Motor neuron (in vitro differentiated cells): Measurements from ENCODE around the gene DDX24. TPM values are rescaled to one million over a fixed set of nuclear protein-coding genes. Genes with fewer than 3 reads are reported as not detected.

ENCODE experiments used
- ATAC-seq, 8 experiments: fragments of 200-7000 bp; cut with Tn5 transposase; replicated peaks in 6 of 8; 2 replicates each; pipeline ENCODE4 v1.8.0; 2021; ENCODE audit warnings: mild to moderate bottlenecking in 8 of 8, moderate library complexity in 8 of 8
- H3K27ac ChIP-seq, 2 donors: fragments of 250-450 bp; sonication (Bioruptor Pico); 2 replicates each; pipeline ENCODE4 v1.9.0; 2021; ENCODE audit warnings: antibody characterized with exemption in 2 of 2, mild to moderate bottlenecking in 2 of 2, moderate library complexity in 1 of 2
- H3K4me1 ChIP-seq, 2 donors: fragments of 250-450 bp; sonication (Bioruptor Pico); replicated peaks in 1 of 2; 2 replicates each; pipeline ENCODE4 v1.6.1; 2021; ENCODE audit warnings: antibody characterized with exemption in 2 of 2, mild to moderate bottlenecking in 2 of 2, moderate library complexity in 1 of 2
- H3K4me3 ChIP-seq, 5 donors: fragments of 250-450 bp; sonication (Bioruptor Pico); 2 replicates each; pipeline ENCODE4 v1.9.0; 2021; ENCODE audit warnings: antibody characterized with exemption in 5 of 5, mild to moderate bottlenecking in 5 of 5, moderate library complexity in 4 of 5
- WGBS, 10 experiments: fragments of 450-650 bp; shearing (Covaris generic); methylation state at CpG; one replicate each; pipeline ENCODE4 v1.0.0; 2022; 5-methylcytosine and 5-hydroxymethylcytosine counted together
- in situ Hi-C, 9 experiments: fragments of 400-800 bp; cut with MboI; loops; one replicate each; pipeline ENCODE4 v1.15.0; 2021; ENCODE audit warnings: low sequenced_read_pairs in 9 of 9, low pct_unique_long_range_greater_than_20kb in 2 of 9; ENCODE audit not compliant: unreplicated experiment in 9 of 9
- total RNA-seq, 8 experiments: library from RNA; unstranded; fragments of 300-600 nt; gene quantifications; 2 replicates each; pipeline versions ENCODE4 v1.2.3 to v1.2.4, GENCODE V29; 2022

DDX24 gene
- total RNA-seq, 8 experiments from 2014 or later, result 207 to 327 (median 243) TPM

- in situ Hi-C loops, result no loop called here
- peak in 4 of 8 experiments; percentile 2 to 7 (median 4) for ATAC-seq
- no peak overlapping the region for H3K27ac ChIP-seq
- 30 to 86% (median 80%) methylated on average over 1 to 8 of the region's 13 CpGs; no CpG with 5 or more reads in 7 of the 10 experiments for WGBS, 10 experiments
- no peaks in the 10 kb centered on the region for H3K4me1 ChIP-seq
- H3K4me3 ChIP-seq, result no peak overlapping the region
These were observed 80.0 kb downstream of the DDX24 start for GRCh38 chr14:94001016-94001415.

- WGBS, 10 experiments, result 67 to 100% (median 86%) methylated on average over 1 to 6 of the region's 6 CpGs; no CpG with 5 or more reads in 2 of the 10 experiments
- no peak overlapping the region for H3K4me3 ChIP-seq
- no peak overlapping the region for H3K27ac ChIP-seq
- ATAC-seq, result no peak
- in situ Hi-C loops, result no loop called here
- H3K4me1 ChIP-seq, result no peaks in the 10 kb centered on the region
These were observed 80.7 kb downstream of the DDX24 start for GRCh38 chr14:94000267-94000666.

- in situ Hi-C loops, result loop anchor here in 1 of 9 experiments (10.0 kb wide), 1 partner anchor 55 kb away; no protein-coding TSS in a partner anchor
- ATAC-seq, result no peak
- H3K4me3 ChIP-seq, result no peak overlapping the region
- H3K27ac ChIP-seq, result no peak overlapping the region
- H3K4me1 ChIP-seq, result no peaks in the 10 kb centered on the region
- WGBS, 10 experiments, result 60 to 92% (median 80%) methylated on average over 1 to 7 of the region's 8 CpGs; no CpG with 5 or more reads in 3 of the 10 experiments
These were observed 81.4 kb downstream of the DDX24 start for GRCh38 chr14:93999573-93999972.

GRCh38 chr14:93998871-93999403 is 82.1 kb downstream of the DDX24 start:
- 83% methylated on average over 1 of the region's 7 CpGs; no CpG with 5 or more reads in 9 of the 10 experiments for WGBS, 10 experiments
- peak in 1 of 8 experiments; percentile 11 for ATAC-seq
- in situ Hi-C loops, result loop anchor here in 1 of 9 experiments (10.0 kb wide), 1 partner anchor 54 kb away; no protein-coding TSS in a partner anchor
- Histone ChIP-seq H3K4me1 (no peaks in the 10 kb centered on the region), H3K27ac (no peak overlapping the region), H3K4me3 (no peak overlapping the region)

Other genes starting within 250 kb of the DDX24 start
- 10 to 100 TPM in 2 of 8 experiments, 1 to 10 TPM in 3, not detected in 3; 8.9 to 29.9 (median 9.9) TPM for gene FAM181A, start 153.9 kb downstream of the DDX24 start, total RNA-seq
- gene ASB2, start 104.6 kb downstream of the DDX24 start, total RNA-seq, result 1 to 10 TPM in 3 of 8 experiments, under 1 TPM in 5; 0.07 to 2.1 (median 0.76) TPM
- under 1 TPM in 2 of 8 experiments, not detected in 6; 0.08 to 0.66 TPM for gene CCDC197, start 83.9 kb downstream of the DDX24 start, total RNA-seq
- gene OTUB2, start 54.9 kb downstream of the DDX24 start, total RNA-seq, result 1 to 10 TPM in 7 of 8 experiments, under 1 TPM in 1; 0.81 to 5.5 (median 3.9) TPM
- 10 to 100 TPM; 21.1 to 75.6 (median 30.4) TPM for gene IFI27L1, start 108 bp upstream of the DDX24 start, total RNA-seq
- gene IFI27, start 29.5 kb upstream of the DDX24 start, total RNA-seq, result 100 to 1,000 TPM in 2 of 8 experiments, 10 to 100 TPM in 1, 1 to 10 TPM in 5; 3.3 to 795 (median 8.7) TPM
- gene IFI27L2, start 48.4 kb upstream of the DDX24 start, total RNA-seq, result 100 to 1,000 TPM in 3 of 8 experiments, 10 to 100 TPM in 5; 48.8 to 239 (median 90.8) TPM
- 10 to 100 TPM in 2 of 8 experiments, 1 to 10 TPM in 6; 2.1 to 13.8 (median 7.7) TPM for gene PPP4R4, start 93.1 kb upstream of the DDX24 start, total RNA-seq
- 1 to 10 TPM in 1 of 8 experiments, under 1 TPM in 7; 0.25 to 1.9 (median 0.43) TPM for gene SERPINA10, start 212.1 kb upstream of the DDX24 start, total RNA-seq
- under 1 TPM in 5 of 8 experiments, not detected in 3; 0.13 to 0.97 (median 0.43) TPM for gene SERPINA6, start 242.1 kb upstream of the DDX24 start, total RNA-seq